AG09309 (cell line): Measurements from ENCODE around the gene SOX18.

Source experiments
- DNase-seq: peaks from one replicate; pipeline ENCODE4 v3.0.0-alpha.2; 2010; ENCODE audit warnings: low read depth
- H3K4me3 ChIP-seq: 2 replicates; pipeline ENCODE4 v1.5.1; 2011; ENCODE audit warnings: mild to moderate bottlenecking, low read depth, low read length, moderate library complexity; ENCODE audit not compliant: control insufficient read depth
- TF ChIP-seq, protein P1 (sequence below): IDR thresholded peaks from 2 replicates; pipeline ENCODE4 v1.5.1; 2011; ENCODE audit warnings: mild to moderate bottlenecking, low read depth, low read length, inconsistent platforms; ENCODE audit not compliant: insufficient read depth, control insufficient read depth; ENCODE audit errors: missing control alignments

SOX18 gene

DNA sequence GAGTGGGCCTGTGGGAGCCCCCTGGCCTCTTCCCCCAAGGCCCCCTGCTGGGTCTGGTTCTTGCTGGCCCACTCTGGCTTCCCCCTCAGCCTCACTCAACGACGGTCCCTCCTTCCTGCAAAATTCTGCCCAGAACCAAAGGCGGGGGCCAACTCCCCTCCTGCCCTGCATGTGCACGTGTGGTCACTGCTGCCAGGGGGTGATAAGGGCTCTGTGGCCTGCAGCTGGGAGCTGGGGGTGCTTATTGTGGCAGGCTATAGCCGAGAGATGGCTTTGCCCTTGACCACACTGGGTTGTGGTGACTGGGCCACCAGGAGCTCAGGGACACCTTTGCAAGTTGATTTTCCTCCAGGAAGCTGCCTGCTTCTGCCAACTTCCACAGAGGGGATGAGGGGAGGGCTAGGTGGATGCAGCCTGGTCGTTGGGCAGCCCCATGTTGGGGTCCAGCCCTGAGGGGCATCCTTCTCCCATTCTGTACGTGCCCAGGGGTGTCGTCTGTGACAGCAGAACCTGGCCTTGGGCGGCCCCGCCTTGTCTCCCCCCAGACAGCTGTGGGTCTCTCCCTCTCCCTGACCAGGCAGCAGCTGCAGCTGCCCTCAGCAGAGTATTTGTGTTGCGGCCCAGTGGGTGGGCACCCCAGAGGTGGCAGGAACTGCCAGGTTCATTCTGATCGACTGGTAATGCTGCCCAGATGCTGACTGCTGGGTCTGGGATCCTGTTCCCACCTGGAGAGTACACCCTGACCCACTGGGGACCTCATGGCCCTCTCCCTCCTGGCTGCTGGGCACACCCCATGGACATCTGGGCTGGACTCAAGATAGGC, 19.2 kb upstream of the SOX18 start:
- TF ChIP-seq, protein P1, sequence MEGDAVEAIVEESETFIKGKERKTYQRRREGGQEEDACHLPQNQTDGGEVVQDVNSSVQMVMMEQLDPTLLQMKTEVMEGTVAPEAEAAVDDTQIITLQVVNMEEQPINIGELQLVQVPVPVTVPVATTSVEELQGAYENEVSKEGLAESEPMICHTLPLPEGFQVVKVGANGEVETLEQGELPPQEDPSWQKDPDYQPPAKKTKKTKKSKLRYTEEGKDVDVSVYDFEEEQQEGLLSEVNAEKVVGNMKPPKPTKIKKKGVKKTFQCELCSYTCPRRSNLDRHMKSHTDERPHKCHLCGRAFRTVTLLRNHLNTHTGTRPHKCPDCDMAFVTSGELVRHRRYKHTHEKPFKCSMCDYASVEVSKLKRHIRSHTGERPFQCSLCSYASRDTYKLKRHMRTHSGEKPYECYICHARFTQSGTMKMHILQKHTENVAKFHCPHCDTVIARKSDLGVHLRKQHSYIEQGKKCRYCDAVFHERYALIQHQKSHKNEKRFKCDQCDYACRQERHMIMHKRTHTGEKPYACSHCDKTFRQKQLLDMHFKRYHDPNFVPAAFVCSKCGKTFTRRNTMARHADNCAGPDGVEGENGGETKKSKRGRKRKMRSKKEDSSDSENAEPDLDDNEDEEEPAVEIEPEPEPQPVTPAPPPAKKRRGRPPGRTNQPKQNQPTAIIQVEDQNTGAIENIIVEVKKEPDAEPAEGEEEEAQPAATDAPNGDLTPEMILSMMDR = no peak
- no peak for DNase-seq
- no peak overlapping the region for H3K4me3 ChIP-seq

DNA sequence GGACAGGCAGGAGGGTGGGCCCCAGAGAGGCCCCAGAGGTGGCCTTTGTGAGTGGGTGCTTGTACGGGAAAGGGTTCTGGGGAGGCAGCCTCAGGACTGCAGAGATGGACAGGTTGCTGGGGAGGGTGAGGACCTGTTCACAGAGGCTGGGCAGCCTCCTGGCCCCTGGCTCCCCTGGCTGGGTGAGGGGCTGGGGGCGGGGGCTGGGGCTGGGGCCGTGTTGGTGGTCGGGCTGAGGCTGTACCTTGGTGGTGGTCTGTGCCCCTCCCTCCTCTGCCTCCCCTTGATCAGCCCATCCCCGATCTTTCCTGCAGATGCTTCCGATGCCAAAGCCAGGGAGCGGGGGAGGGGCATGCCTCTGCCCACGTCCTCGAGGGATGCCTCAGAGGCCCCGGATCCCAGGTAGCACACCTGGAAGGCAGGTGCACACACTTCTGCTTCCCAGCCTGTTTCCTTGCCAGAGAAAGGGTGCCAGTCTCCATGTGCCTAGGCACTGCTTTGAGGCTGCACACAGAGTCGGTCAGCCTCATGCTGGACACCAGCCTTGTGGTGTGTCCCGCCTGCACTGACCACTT, 18.4 kb upstream of the SOX18 start:
- TF ChIP-seq, protein P1 = no peak
- no peak for DNase-seq
- H3K4me3 ChIP-seq = no peak overlapping the region

DNA sequence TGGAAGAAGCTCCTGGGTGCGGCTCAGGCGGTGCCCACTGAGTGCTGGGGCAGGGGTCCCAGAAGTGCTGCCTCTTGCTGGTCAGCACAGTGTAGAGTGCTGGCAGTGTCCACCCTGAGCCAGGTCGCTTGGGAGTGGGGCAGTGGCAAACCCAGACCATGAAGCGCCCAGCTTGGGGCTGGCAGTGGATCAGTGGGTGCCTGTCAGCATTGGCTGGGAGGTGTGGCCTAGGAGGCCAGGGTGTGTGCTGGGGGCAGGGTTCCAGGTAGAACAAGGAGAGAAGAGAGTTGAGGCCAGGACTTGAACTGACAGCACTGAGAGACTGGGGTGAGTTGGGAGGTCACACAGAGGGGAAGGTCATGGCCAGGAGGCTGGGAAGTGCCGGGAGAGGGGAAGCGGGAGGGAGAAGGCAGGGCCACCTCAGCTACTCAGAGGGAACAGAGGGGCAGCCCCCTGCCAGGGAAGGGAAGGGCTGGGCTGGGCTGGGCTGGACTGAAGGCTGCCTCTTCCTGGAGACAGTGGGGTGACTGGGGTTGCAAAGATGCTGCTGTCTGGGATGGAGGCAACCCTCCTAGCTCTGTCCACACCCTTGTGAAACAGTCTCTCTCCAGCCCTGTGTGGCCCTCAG, 17.7 kb upstream of the SOX18 start:
- DNase-seq = no peak
- H3K4me3 ChIP-seq = no peak overlapping the region
- TF ChIP-seq, protein P1 = no peak

DNA sequence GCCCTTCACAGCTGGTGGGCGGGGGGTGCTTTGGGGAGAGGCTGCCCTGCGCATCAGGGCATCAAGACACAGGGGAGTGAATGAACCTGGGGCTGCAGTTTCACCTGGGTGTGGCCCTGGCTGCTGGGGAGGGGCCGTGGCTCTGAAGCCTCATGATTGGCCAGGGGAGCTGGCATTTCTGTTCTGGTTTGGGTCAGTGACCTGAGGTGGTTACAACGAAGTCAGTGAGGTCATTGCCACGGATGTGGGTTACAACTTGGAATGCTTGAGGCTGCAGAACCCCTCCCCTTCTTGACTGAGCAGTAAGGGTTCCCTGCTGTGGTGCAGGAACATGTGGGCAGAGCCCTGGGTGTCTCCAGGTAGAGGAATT, 16.5 kb upstream of the SOX18 start:
- peak; percentile 37 for DNase-seq

DNA sequence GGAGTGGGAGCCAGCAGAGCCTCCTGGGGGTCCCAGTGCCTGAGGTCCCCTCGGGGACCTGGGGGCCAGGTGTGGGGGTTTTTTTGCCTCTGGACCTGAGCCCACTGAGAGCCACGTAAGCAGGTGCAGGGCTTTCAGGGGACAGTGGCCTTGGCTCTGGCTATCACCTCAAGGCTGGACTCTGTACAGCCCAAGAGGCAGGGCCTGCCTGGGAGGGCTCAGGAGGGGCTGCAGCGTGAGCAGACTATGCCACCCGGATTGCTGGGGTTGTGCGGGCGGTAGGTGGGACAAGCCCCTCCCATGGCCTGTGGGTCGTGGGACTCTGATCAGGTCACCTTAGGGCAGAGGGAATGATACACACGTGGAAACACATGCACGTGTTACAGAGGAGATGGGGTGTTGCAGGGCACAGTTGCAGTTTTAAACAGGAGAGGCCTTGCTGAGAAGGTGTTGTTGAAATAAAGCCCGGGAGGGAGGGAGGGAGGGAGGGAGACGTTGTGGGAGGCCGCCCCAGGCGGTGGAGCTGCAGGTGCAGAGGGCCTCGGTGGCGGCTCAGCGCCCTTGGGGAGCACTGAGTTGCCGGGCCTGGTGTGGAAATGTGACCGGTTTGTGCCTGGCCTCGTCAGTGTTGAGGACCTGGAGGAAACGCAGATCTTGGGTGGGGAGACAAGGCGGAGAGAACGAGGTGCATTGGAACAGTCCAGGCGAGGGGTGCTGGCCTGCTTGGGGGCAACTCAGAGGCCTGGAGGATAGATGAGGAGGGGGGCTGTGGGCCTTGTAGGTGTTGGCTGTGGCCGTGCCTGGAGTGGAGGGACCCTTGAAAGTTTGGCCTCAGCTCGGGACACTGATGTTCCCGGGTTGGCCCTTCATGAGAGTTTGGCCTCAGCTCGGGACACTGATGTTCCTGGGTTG, 15.9 kb upstream of the SOX18 start:
- H3K4me3 ChIP-seq = no peak overlapping the region
- no peak for DNase-seq
- TF ChIP-seq, protein P1 = no peak

More for the DNA sequence above, 16.5 kb upstream of the SOX18 start:
- no peak overlapping the region for H3K4me3 ChIP-seq
- TF ChIP-seq, protein P1 = no peak

DNA sequence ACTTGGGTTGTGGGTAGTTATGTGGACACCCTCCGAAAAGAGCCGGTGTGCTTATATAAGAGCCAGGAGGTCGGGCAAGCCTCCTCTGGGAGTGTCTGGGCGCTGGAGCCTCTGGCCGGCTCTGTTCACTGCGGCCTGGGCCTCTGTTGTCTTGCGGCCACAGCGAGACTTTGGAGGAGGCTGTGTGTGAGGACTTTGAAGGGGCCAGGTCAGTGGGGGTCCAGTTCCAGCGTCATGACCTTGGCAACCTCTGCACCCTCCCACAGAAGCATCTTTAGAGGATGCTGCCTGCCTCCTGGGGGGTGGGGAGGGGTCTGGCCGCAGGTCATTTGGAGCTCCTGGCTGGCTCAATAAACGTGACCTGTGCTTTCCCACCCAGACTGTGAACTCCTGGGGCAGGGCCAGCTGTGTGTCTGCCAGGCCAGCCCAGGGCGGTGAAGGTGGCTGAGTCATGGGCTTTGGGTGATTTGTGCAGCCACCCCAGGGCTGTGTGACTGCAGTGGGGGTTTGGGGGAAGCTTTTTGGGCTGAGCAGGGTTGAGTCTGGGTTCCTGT, 14.8 kb upstream of the SOX18 start:
- TF ChIP-seq, protein P1 = no peak
- no peak for DNase-seq
- peak overlapping the region; percentile 68 for H3K4me3 ChIP-seq
